HEK293T (cell line): Measurements from ENCODE around the gene ITGA3.

Source experiments
- CTCF ChIA-PET: fragments of 350-600 bp; formaldehyde crosslinking; extraction: SDS; loops from one replicate; lab custom pipeline; 2021; ENCODE audit warnings: antibody characterized with exemption, inconsistent platforms; lab: Yijun Ruan, JAX
- POLR2A ChIA-PET: fragments of 350-600 bp; formaldehyde crosslinking; extraction: SDS; loops from one replicate; lab custom pipeline; 2020; ENCODE audit warnings: antibody characterized with exemption, inconsistent platforms; lab: Yijun Ruan, JAX
- DNase-seq: peaks from one replicate; pipeline ENCODE4 v3.0.0; 2012; ENCODE audit warnings: mixed read lengths; ENCODE audit errors: extremely low spot score
- ARNT ChIP-seq: fragments of 450-650 bp; IDR thresholded peaks from 2 replicates; pipeline ENCODE4 v1.6.1; 2017; ENCODE audit warnings: mild to moderate bottlenecking
- BHLHE40 ChIP-seq: fragments of 450-650 bp; IDR thresholded peaks from 2 replicates; pipeline ENCODE4 v1.6.1; 2016; ENCODE audit warnings: mild to moderate bottlenecking, moderate library complexity, borderline replicate concordance
- CTBP1 ChIP-seq: fragments of 450-650 bp; IDR thresholded peaks from 2 replicates; pipeline ENCODE4 v1.6.1; 2016; ENCODE audit warnings: borderline replicate concordance
- ELF4 ChIP-seq: fragments of 450-650 bp; IDR thresholded peaks from 2 replicates; pipeline ENCODE4 v1.6.1; 2017; ENCODE audit warnings: antibody characterized with exemption
- FOXA1 ChIP-seq: fragments of 450-650 bp; IDR thresholded peaks from 2 replicates; pipeline ENCODE4 v1.6.1; 2016; ENCODE audit warnings: mild to moderate bottlenecking
- FOXK2 ChIP-seq: fragments of 450-650 bp; IDR thresholded peaks from 2 replicates; pipeline ENCODE4 v1.6.1; 2016; ENCODE audit warnings: mild to moderate bottlenecking
- FOXM1 ChIP-seq: fragments of 450-650 bp; IDR thresholded peaks from 2 replicates; pipeline ENCODE4 v1.6.1; 2017; ENCODE audit warnings: mild to moderate bottlenecking, borderline replicate concordance
- HDGF ChIP-seq: fragments of 450-650 bp; IDR thresholded peaks from 2 replicates; pipeline ENCODE4 v1.6.1; 2017; ENCODE audit warnings: antibody characterized with exemption, borderline replicate concordance
- L3MBTL2 ChIP-seq: fragments of 450-650 bp; conservative IDR thresholded peaks from 2 replicates; pipeline ENCODE4 v1.6.1; 2016; ENCODE audit warnings: mild to moderate bottlenecking
- LEF1 ChIP-seq: fragments of 450-650 bp; IDR thresholded peaks from 2 replicates; pipeline ENCODE4 v1.6.1; 2017; ENCODE audit warnings: mild to moderate bottlenecking, borderline replicate concordance
- NFRKB ChIP-seq: fragments of 450-650 bp; IDR thresholded peaks from 2 replicates; pipeline ENCODE4 v1.6.1; 2016; ENCODE audit warnings: mild to moderate bottlenecking, moderate library complexity
- SP1 ChIP-seq: fragments of 450-650 bp; IDR thresholded peaks from 2 replicates; pipeline ENCODE4 v1.6.1; 2017
- SUZ12 ChIP-seq: fragments of 450-650 bp; IDR thresholded peaks from 2 replicates; pipeline ENCODE4 v1.6.1; 2016; ENCODE audit warnings: mild to moderate bottlenecking
- TARDBP ChIP-seq: fragments of 450-650 bp; IDR thresholded peaks from 2 replicates; pipeline ENCODE4 v1.6.1; 2016
- ZNF384 ChIP-seq: fragments of 450-650 bp; IDR thresholded peaks from 2 replicates; pipeline ENCODE4 v1.6.1; 2016
- TF ChIP-seq, protein P1 (sequence below): fragments of 450-650 bp; IDR thresholded peaks from 2 replicates; pipeline ENCODE4 v1.6.1; 2016

The ITGA3 gene

DNA sequence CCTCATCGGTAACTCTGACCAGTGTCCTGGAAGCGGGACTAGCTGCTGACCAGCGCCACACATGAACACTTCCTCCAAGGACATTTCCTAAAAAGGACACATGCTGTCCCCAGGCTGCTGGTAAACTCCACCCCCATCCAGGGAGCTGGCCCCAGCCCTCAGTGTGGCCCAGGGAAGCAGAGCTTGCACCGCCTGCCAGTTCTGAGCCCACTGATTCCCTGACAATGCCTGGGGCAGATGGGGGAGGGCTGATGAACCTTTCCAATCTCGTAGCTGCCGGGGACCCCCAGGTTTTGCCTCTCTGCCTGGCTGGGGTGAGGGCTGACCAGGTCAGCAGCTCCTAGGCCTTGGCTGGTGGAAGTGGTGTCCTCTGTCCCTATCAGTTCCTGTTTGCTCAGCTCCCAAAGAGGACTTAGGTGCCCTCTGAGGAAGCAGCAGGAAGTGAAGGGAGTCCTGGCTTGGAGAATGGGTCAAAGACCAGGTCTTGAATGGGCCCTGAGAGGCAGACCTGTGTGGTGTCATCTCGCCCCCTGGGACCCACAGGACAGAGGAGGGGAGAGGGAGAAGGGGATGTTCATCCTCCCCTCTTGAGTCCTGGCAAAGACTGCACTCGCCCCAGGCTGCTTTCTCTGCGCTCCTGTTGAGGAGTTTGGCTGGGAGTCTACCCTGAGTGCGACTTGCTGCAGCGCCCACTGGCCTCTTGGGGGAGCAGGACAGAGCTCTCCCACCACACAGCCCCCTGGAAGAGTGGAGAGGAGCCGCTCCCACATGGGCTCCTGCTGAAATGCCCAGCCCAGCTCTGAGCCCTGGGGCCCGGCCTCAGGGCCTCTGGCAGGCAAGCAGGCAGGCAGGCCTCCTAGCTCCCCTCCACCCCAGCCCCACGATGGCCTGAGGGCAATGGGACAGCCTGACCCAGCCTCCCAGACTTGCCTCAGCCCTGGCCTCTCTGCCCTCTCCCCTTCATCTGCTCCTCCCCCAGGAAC is 56.1 kb downstream of the ITGA3 start:
- ChIA-PET POLR2A (interaction anchor here (1.2 to 2.0 kb wide), 2 partner anchors 11 to 50 kb away, joined by 3 to 5 read pairs; no protein-coding TSS in a partner anchor), CTCF (interaction anchor here (0.6 to 2.3 kb wide), 4 partner anchors 18 to 126 kb away, joined by 3 to 9 read pairs (median 4); no protein-coding TSS in a partner anchor)
- TF ChIP-seq HDGF (no peak), SUZ12 (no peak), ARNT (no peak), FOXA1 (no peak), FOXM1 (no peak), ZNF384 (no peak), L3MBTL2 (no peak), BHLHE40 (no peak), NFRKB (no peak), SP1 (no peak)
- DNase-seq, result no peak

DNA sequence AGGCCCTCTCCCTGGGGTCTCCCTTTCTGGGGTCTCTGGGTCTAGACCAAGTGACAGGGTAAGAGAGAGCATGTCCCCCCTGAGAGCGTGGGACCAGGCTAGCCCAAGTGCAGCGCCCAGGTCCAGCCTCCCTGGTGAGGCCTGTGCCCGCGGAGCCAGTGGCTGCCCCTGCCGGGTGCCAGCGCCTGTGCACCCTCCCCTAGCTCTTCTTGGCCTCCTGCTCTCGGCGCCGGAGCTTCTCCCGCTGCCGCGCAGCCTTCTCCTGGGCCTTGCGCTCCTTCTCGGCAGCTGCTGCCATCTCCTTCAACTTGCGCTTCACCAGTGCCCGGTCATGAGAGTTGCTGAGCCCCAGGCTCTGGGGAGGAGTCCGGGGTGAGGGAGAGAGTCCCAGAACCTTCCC is 56.8 kb downstream of the ITGA3 start:
- ChIA-PET POLR2A (interaction anchor here (2.0 to 2.9 kb wide), 2 partner anchors 11 to 49 kb away, joined by 5 to 14 read pairs; no protein-coding TSS in a partner anchor), CTCF (interaction anchor here (1.2 to 2.3 kb wide), 2 partner anchors 19 to 48 kb away, joined by 4 to 9 read pairs; no protein-coding TSS in a partner anchor)
- no peak for TF ChIP-seq BHLHE40
- no peak for TF ChIP-seq L3MBTL2
- TF ChIP-seq CTBP1, result no peak
- no peak for TF ChIP-seq FOXM1
- no peak for TF ChIP-seq FOXK2
- TF ChIP-seq SUZ12, result no peak
- TF ChIP-seq FOXA1, result no peak
- no peak for TF ChIP-seq ZNF384
- no peak for TF ChIP-seq NFRKB
- TF ChIP-seq LEF1, result no peak
- TF ChIP-seq ELF4, result no peak
- TF ChIP-seq, protein P1, sequence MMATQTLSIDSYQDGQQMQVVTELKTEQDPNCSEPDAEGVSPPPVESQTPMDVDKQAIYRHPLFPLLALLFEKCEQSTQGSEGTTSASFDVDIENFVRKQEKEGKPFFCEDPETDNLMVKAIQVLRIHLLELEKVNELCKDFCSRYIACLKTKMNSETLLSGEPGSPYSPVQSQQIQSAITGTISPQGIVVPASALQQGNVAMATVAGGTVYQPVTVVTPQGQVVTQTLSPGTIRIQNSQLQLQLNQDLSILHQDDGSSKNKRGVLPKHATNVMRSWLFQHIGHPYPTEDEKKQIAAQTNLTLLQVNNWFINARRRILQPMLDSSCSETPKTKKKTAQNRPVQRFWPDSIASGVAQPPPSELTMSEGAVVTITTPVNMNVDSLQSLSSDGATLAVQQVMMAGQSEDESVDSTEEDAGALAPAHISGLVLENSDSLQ, result no peak
- DNase-seq, result no peak

GRCh38 chr17:50113624-50114320 is 57.9 kb downstream of the ITGA3 start:
- CTCF ChIA-PET, result interaction anchor here (0.6 to 2.5 kb wide), 13 partner anchors 10 to 64 kb away, joined by 4 to 17 read pairs (median 6); partner anchors contain the start of gene PPP1R9B
- TF ChIP-seq, protein P1, result no peak
- TF ChIP-seq FOXA1, result no peak
- no peak for TF ChIP-seq ELF4
- no peak for TF ChIP-seq SP1
- no peak for TF ChIP-seq NFRKB
- TF ChIP-seq ZNF384, result no peak
- no peak for TF ChIP-seq ARNT
- TF ChIP-seq HDGF, result no peak
- no peak for TF ChIP-seq CTBP1
- no peak for TF ChIP-seq L3MBTL2
- no peak for TF ChIP-seq TARDBP
- DNase-seq, result no peak
- POLR2A ChIA-PET, result interaction anchor here (1.0 to 2.9 kb wide), 3 partner anchors 10 to 48 kb away, joined by 3 to 15 read pairs (median 14); no protein-coding TSS in a partner anchor

- ChIA-PET CTCF (interaction anchor here (0.6 to 2.5 kb wide), 16 partner anchors 9 to 233 kb away, joined by 3 to 17 read pairs (median 5); partner anchors contain the start of gene PPP1R9B), POLR2A (interaction anchor here (1.0 to 2.9 kb wide), 4 partner anchors 9 to 47 kb away, joined by 3 to 15 read pairs (median 11); no protein-coding TSS in a partner anchor)
- TF ChIP-seq FOXA1 (no peak), TARDBP (no peak), CTBP1 (no peak), NFRKB (no peak), SP1 (no peak), ELF4 (no peak), LEF1 (no peak), FOXM1 (no peak), HDGF (no peak), L3MBTL2 (no peak), SUZ12 (no peak), ZNF384 (no peak), FOXK2 (no peak), ARNT (no peak), BHLHE40 (no peak)
- TF ChIP-seq, protein P1, result no peak
- no peak for DNase-seq
Observed at GRCh38 chr17:50114401-50114800, 58.5 kb downstream of the ITGA3 start.

- POLR2A ChIA-PET, result interaction anchor here (0.7 to 2.9 kb wide), 5 partner anchors 9 to 47 kb away, joined by 3 to 15 read pairs (median 8); no protein-coding TSS in a partner anchor
- peak; percentile 70 for DNase-seq
- TF ChIP-seq FOXA1 (no peak), ARNT (no peak), SUZ12 (no peak), BHLHE40 (no peak), TARDBP (no peak), FOXM1 (no peak), FOXK2 (no peak), SP1 (no peak), ELF4 (no peak), ZNF384 (no peak), L3MBTL2 (no peak), HDGF (no peak), LEF1 (no peak), NFRKB (no peak), CTBP1 (no peak)
- TF ChIP-seq, protein P1, result no peak
- CTCF ChIA-PET, result interaction anchor here (0.6 to 2.5 kb wide), 16 partner anchors 8 to 232 kb away, joined by 3 to 17 read pairs (median 4); partner anchors contain the start of gene PPP1R9B
Observed at GRCh38 chr17:50114849-50115357, 59.0 kb downstream of the ITGA3 start.
